K562 (cell line): ENCODE results near the gene PAN2. TPM values are rescaled to one million over a fixed set of nuclear protein-coding genes. Genes with fewer than 3 reads are reported as not detected.
A peak's percentile ranks its signal among the peaks of the same experiment; 100 is the strongest.

Experiments
- ATAC-seq: fragments of 200-7000 bp; cut with Tn5 transposase; 3 replicates; pipeline ENCODE4 v1.9.1; 2020; ENCODE audit warnings: moderate library complexity
- BruUV-seq: library from RNA; stranded (reverse); fragments of 400-500 nt; replicated peaks from 2 replicates; lab custom pipeline; 2021; lab: Mats Ljungman, UMichigan
- CTCF ChIA-PET: fragments of 300-600 bp; formaldehyde crosslinking; extraction: SDS; loops from one replicate; lab custom pipeline; 2021; ENCODE audit warnings: low intra/inter-chr PET ratio; lab: Yijun Ruan, JAX
- POLR2A ChIA-PET: fragments of 300-600, 350-650 bp; sonication (Branson Sonifier 250); formaldehyde crosslinking; extraction: SDS; loops from one replicate; lab custom pipeline; 2021; ENCODE audit warnings: antibody characterized with exemption, inconsistent platforms; lab: Yijun Ruan, JAX
- DNase-seq, 4 experiments: peaks; one replicate each; pipeline versions ENCODE4 v3.0.0 to v3.0.0-alpha.2; 2011 to 2018; ENCODE audit warnings: low spot score in 3 of 4, mixed read lengths in 3 of 4; ENCODE audit errors: extremely low read depth in 1 of 4
- FAIRE-seq: peaks from 2 replicates; lab custom pipeline; 2011; peaks lifted over from hg19 to GRCh38; lab: Jason Lieb, UNC
- H2AFZ ChIP-seq: 2 replicates; pipeline ENCODE4 v1.6.0; 2011; ENCODE audit warnings: low read depth, low read length, control low read depth, inconsistent platforms
- H3K27ac ChIP-seq: fragments of 200-600 bp; 3 replicates; pipeline ENCODE4 v1.8.0; 2011; ENCODE audit warnings: low read depth, mild to moderate bottlenecking, control low read depth, inconsistent platforms, low read length, moderate library complexity, mixed read lengths; ENCODE audit errors: extremely low read depth
- H3K27me3 ChIP-seq, 2 experiments: fragments of 300-600 bp in 1 of 2; 2 replicates in 1 of 2; 3 replicates in 1 of 2; pipeline versions ENCODE4 v1.6.0 to v1.8.0; 2011; ENCODE audit warnings: inconsistent platforms in 2 of 2, low read length in 2 of 2, mild to moderate bottlenecking in 1 of 2, mixed read lengths in 1 of 2, moderate library complexity in 1 of 2; ENCODE audit not compliant: control insufficient read depth in 2 of 2, insufficient read depth in 2 of 2
- H3K36me3 ChIP-seq: fragments of 300-600 bp; 3 replicates; pipeline ENCODE4 v1.8.0; 2011; ENCODE audit warnings: mild to moderate bottlenecking, low read length, inconsistent platforms; ENCODE audit not compliant: control insufficient read depth, insufficient read depth
- H3K4me1 ChIP-seq, 2 experiments: fragments of 200-600 bp in 1 of 2; replicated peaks in 1 of 2; 2 replicates in 1 of 2; 3 replicates in 1 of 2; pipeline versions ENCODE4 v1.5.1 to v1.8.0; 2011; ENCODE audit warnings: inconsistent platforms in 2 of 2, low read length in 2 of 2, mild to moderate bottlenecking in 1 of 2, mixed read lengths in 1 of 2, moderate library complexity in 1 of 2; ENCODE audit not compliant: control insufficient read depth in 2 of 2, insufficient read depth in 2 of 2
- H3K4me2 ChIP-seq: 2 replicates; pipeline ENCODE4 v1.6.1; 2011; ENCODE audit warnings: low read length, control low read depth, inconsistent platforms, mixed read lengths; ENCODE audit not compliant: insufficient read depth
- H3K4me3 ChIP-seq: fragments of 200-600 bp; sonication (generic), shearing (Covaris generic); 2 replicates; pipeline ENCODE4 v1.5.1; 2016; ENCODE audit warnings: control low read depth, inconsistent platforms
- H3K79me2 ChIP-seq: fragments of 200-600 bp; 3 replicates; pipeline ENCODE4 v1.8.0; 2011; ENCODE audit warnings: low read length, inconsistent platforms; ENCODE audit not compliant: control insufficient read depth, insufficient read depth
- H3K9ac ChIP-seq, 2 experiments: 2 replicates each; pipeline versions ENCODE4 v1.6.0 to v1.6.1; 2011; ENCODE audit warnings: low read depth in 2 of 2, low read length in 2 of 2, control low read depth in 1 of 2, inconsistent platforms in 1 of 2, mild to moderate bottlenecking in 1 of 2, mixed read lengths in 1 of 2; ENCODE audit not compliant: insufficient read depth in 1 of 2
- H3K9me1 ChIP-seq: one replicate; pipeline ENCODE4 v1.6.0; 2011; ENCODE audit warnings: inconsistent platforms, mild to moderate bottlenecking, low read length, moderate library complexity; ENCODE audit not compliant: control insufficient read depth, insufficient read depth
- H3K9me3 ChIP-seq: replicated peaks from 2 replicates; pipeline ENCODE4 v1.5.1; 2011; ENCODE audit warnings: low read depth, low read length, inconsistent platforms; ENCODE audit not compliant: control insufficient read depth, insufficient read depth
- H4K20me1 ChIP-seq: replicated peaks from 2 replicates; pipeline ENCODE4 v1.6.1; 2011; ENCODE audit warnings: low read length, inconsistent platforms, mixed read lengths; ENCODE audit not compliant: control insufficient read depth, insufficient read depth
- CHD1 ChIP-seq: fragments of 200-600 bp; sonication (generic); IDR thresholded peaks from one replicate; pipeline ENCODE4 v1.6.1; 2012; ENCODE audit warnings: mild to moderate bottlenecking, moderate library complexity, low read length, inconsistent platforms
- DACH1 ChIP-seq: fragments of 450-650 bp; IDR thresholded peaks from 2 replicates; pipeline ENCODE4 v1.6.1; 2018; ENCODE audit not compliant: partially characterized antibody
- FOXK1 ChIP-seq: sonication (generic); formaldehyde crosslinking; IDR thresholded peaks from 2 replicates; pipeline ENCODE4 v1.8.0; 2022; ENCODE audit warnings: missing genetic modification reagents, mild to moderate bottlenecking, borderline replicate concordance
- MTA1 ChIP-seq: fragments of 450-650 bp; IDR thresholded peaks from 2 replicates; pipeline ENCODE4 v1.6.1; 2017; ENCODE audit warnings: borderline replicate concordance
- NFRKB ChIP-seq: fragments of 450-650 bp; IDR thresholded peaks from 2 replicates; pipeline ENCODE4 v1.6.1; 2016; ENCODE audit warnings: low read depth
- NR2C2 ChIP-seq, 2 experiments: fragments of 200-800 bp in 1 of 2; sonication (Bioruptor generic) in 1 of 2; sonication (generic) in 1 of 2; formaldehyde crosslinking in 1 of 2; IDR thresholded peaks; 2 replicates each; pipeline versions ENCODE4 v1.6.1 to v1.8.0; 2016 to 2022; ENCODE audit warnings: mild to moderate bottlenecking in 1 of 2, missing compliant biosample characterization in 1 of 2, missing genetic modification characterization in 1 of 2, missing genetic modification reagents in 1 of 2
- PREB ChIP-seq: sonication (generic); formaldehyde crosslinking; IDR thresholded peaks from 2 replicates; pipeline ENCODE4 v1.8.1; 2023; ENCODE audit warnings: mild to moderate bottlenecking, missing genetic modification reagents
- SMC3 ChIP-seq: conservative IDR thresholded peaks from 2 replicates; pipeline ENCODE4 v1.6.1; 2011; ENCODE audit warnings: low read depth, low read length, improper control_type of control experiment; ENCODE audit not compliant: insufficient read depth
- SP1 ChIP-seq: sonication (generic); formaldehyde crosslinking; IDR thresholded peaks from 2 replicates; pipeline ENCODE4 v1.8.1; 2022; ENCODE audit warnings: mild to moderate bottlenecking, missing genetic modification reagents
- USF2 ChIP-seq: sonication (generic); formaldehyde crosslinking; IDR thresholded peaks from 2 replicates; pipeline ENCODE4 v1.5.0; 2020; ENCODE audit warnings: missing genetic modification reagents
- ZFP91 ChIP-seq: sonication (generic); formaldehyde crosslinking; IDR thresholded peaks from 2 replicates; pipeline ENCODE4 v1.8.0; 2022; ENCODE audit warnings: mild to moderate bottlenecking, missing genetic modification reagents
- WGBS: fragments of 100-300 bp; shearing (Covaris generic); methylation state at CpG from one replicate; pipeline ENCODE4 v1.1.6; 2016; ENCODE audit warnings: low coverage, mixed read lengths; ENCODE audit not compliant: insufficient coverage; ENCODE audit errors: missing lambda C conversion rate; 5-methylcytosine and 5-hydroxymethylcytosine counted together
- in situ Hi-C: fragments of 300-500 bp; cut with MboI; formaldehyde crosslinking; loops from 4 replicates; pipeline ENCODE4 v1.15.0; 2018; ENCODE audit warnings: inconsistent platforms, mixed read lengths
- intact Hi-C: fragments of 100-400 bp; cut with micrococcal nuclease; formaldehyde crosslinking; loops from 2 replicates; pipeline ENCODE4 v1.14.2; 2022
- polyA plus RNA-seq, 8 experiments: library from polyadenylated mRNA; depleted of rRNA in 4 of 8; stranded (reverse) in 5 of 8; unstranded in 3 of 8; fragments of >200 nt; fragmentation: Nextera tagmentation in 2 of 8; fragmentation: Illumina TruSeq in 1 of 8; extraction: Ambion mirVana in 2 of 8; extraction: Trizol in 1 of 8; gene quantifications; 2 replicates each; pipeline versions ENCODE4 v1.2.1 to v1.2.3, GENCODE V29; 2011 to 2014; ENCODE audit warnings: inconsistent platforms in 1 of 8, missing spikeins in 1 of 8
- total RNA-seq, 7 experiments: library from RNA; depleted of rRNA in 6 of 7; stranded (reverse); fragments of >200 nt in 6 of 7; fragmentation: Illumina TruSeq in 2 of 7; extraction: Trizol in 2 of 7; gene quantifications; 2 replicates each; pipeline versions ENCODE4 v1.2.1 to v1.2.3, GENCODE V29; 2011 to 2021; ENCODE audit warnings: low replicate concordance in 1 of 7

PAN2 gene
- total and polyA plus RNA-seq, 9 of the 15 experiments (the other 6 are each of a cell fraction or from before 2014, with no cell fraction given), result 15.0 to 66.1 (median 25.9) TPM

- 0% methylated on average over 11 of the region's 11 CpGs for WGBS
- in situ Hi-C loops, result no loop called here
- DNase-seq, result peak; percentile 22 to 35 (median 28)
- TF ChIP-seq NR2C2 (CRISPR knock-in tag; IDR thresholded peaks at IDR 0.05) (peak; percentile 71; the same call in 1 of the 2 replicates), NR2C2 (tag; IDR thresholded peaks at IDR 0.05) (no peak), SP1 (CRISPR knock-in tag) (no peak), MTA1 (no peak; the same call in 1 of the 2 replicates), ZFP91 (CRISPR knock-in tag) (peak; percentile 61; the same call in 1 of the 2 replicates), CHD1 (no peak), SMC3 (no peak), FOXK1 (CRISPR knock-in tag) (peak; percentile 51; the same call in 1 of the 2 replicates), PREB (CRISPR knock-in tag) (no peak), USF2 (CRISPR knock-in tag) (no peak), NFRKB (no peak), DACH1 (no peak)
These were observed 18.6 kb downstream of the PAN2 start for GRCh38 chr12:56315249-56315621.

More at GRCh38 chr12:56315249-56315621, 18.6 kb downstream of the PAN2 start:
- no peaks in the 10 kb centered on the region for H3K27me3 ChIP-seq
- intact Hi-C loops, result loop anchor here (1.0 to 5.0 kb wide), 2 partner anchors 62 to 125 kb away; no protein-coding TSS in a partner anchor
- H3K9me1 ChIP-seq, result no peaks in the 10 kb centered on the region
- H3K4me2 ChIP-seq, result peak overlapping the region; percentile 90
- peak overlapping the region; percentile 72 for H3K4me3 ChIP-seq
- H3K9ac ChIP-seq, result peak overlapping the region; percentile 85 to 98
- H3K4me1 ChIP-seq, result peaks cover 11% of the 10 kb centered on the region in 2 experiments; a peak in 4 of 5 replicates
- FAIRE-seq (no peak), ATAC-seq (peak; percentile 15)
- peak overlapping the region; percentile 77 for H3K27ac ChIP-seq
- no peaks in the 10 kb centered on the region for H4K20me1 ChIP-seq
- ChIA-PET CTCF (no interaction called here), POLR2A (interaction anchor here (0.7 to 4.2 kb wide), 13 partner anchors 8 to 149 kb away, joined by 3 to 26 read pairs (median 4); partner anchors contain the start of genes IL23A and PAN2)
- peak overlapping the region; percentile 87 for H2AFZ ChIP-seq
- H3K79me2 ChIP-seq, result peaks cover 19% of the 10 kb centered on the region
- TSS peak; percentile 82 for BruUV-seq
- no peaks in the 10 kb centered on the region for H3K9me3 ChIP-seq
- peaks cover 55% of the 10 kb centered on the region for H3K36me3 ChIP-seq
